Lower leg skin (tissue), 3 donors: ENCODE results near the gene SCN8A.

ENCODE experiments used
- POLR2A ChIP-seq, 2 donors: fragments of 450-650 bp; IDR thresholded peaks; one replicate each; pipeline ENCODE4 v1.6.1; 2016 to 2017; ENCODE audit warnings: antibody characterized with exemption in 2 of 2, mild to moderate bottlenecking in 1 of 2, moderate library complexity in 1 of 2
- TF ChIP-seq, protein P1 (sequence below), 3 donors: fragments of 450-650 bp; IDR thresholded peaks; one replicate each; pipeline ENCODE4 v1.5.1; 2016; ENCODE audit warnings: antibody characterized with exemption in 3 of 3, mild to moderate bottlenecking in 3 of 3, moderate library complexity in 2 of 3

DNA sequence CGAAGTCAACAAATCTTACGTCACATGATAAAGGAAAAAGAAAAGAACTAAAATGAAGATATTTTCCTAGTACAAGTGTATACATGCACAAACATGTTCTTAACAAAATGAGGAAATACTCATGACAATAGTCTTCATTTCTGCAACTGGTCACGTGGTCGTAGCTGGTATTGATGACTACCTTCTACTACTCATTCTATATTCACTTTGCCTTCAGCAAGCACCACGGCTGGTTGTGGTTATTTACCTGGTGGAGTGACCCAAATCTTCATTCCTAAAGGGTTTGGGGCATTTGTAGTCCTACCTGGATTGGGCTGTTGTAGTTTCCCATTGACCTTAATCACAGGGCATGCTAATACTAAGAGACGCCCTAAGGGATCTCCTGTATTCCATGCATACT lies 206.3 kb downstream of the SCN8A start:
- TF ChIP-seq, protein P1, sequence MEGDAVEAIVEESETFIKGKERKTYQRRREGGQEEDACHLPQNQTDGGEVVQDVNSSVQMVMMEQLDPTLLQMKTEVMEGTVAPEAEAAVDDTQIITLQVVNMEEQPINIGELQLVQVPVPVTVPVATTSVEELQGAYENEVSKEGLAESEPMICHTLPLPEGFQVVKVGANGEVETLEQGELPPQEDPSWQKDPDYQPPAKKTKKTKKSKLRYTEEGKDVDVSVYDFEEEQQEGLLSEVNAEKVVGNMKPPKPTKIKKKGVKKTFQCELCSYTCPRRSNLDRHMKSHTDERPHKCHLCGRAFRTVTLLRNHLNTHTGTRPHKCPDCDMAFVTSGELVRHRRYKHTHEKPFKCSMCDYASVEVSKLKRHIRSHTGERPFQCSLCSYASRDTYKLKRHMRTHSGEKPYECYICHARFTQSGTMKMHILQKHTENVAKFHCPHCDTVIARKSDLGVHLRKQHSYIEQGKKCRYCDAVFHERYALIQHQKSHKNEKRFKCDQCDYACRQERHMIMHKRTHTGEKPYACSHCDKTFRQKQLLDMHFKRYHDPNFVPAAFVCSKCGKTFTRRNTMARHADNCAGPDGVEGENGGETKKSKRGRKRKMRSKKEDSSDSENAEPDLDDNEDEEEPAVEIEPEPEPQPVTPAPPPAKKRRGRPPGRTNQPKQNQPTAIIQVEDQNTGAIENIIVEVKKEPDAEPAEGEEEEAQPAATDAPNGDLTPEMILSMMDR (IDR thresholded peaks at IDR 0.05), result no peak
- TF ChIP-seq POLR2A (IDR thresholded peaks at IDR 0.05), result no peak
